Dermis blood vessel endothelial cell (primary cell): Measurements from ENCODE around the gene ARPC1A. TPM values are rescaled to one million over a fixed set of nuclear protein-coding genes. Genes with fewer than 3 reads are reported as not detected.
"Not testable (repeated sequence)": the region's sequence is repeated elsewhere in the genome, so short reads cannot be mapped to it uniquely, and the experiment has no call there.

Experiments
- DNase-seq: peaks from one replicate; pipeline ENCODE4 v3.0.0; 2010
- total RNA-seq: library from RNA; depleted of rRNA; stranded (reverse); fragments of >200 nt; gene quantifications from 2 replicates; pipeline ENCODE4 v1.2.3, GENCODE V29; 2014

The ARPC1A gene
- 210 and 276 TPM in 2 replicates for total RNA-seq

DNA sequence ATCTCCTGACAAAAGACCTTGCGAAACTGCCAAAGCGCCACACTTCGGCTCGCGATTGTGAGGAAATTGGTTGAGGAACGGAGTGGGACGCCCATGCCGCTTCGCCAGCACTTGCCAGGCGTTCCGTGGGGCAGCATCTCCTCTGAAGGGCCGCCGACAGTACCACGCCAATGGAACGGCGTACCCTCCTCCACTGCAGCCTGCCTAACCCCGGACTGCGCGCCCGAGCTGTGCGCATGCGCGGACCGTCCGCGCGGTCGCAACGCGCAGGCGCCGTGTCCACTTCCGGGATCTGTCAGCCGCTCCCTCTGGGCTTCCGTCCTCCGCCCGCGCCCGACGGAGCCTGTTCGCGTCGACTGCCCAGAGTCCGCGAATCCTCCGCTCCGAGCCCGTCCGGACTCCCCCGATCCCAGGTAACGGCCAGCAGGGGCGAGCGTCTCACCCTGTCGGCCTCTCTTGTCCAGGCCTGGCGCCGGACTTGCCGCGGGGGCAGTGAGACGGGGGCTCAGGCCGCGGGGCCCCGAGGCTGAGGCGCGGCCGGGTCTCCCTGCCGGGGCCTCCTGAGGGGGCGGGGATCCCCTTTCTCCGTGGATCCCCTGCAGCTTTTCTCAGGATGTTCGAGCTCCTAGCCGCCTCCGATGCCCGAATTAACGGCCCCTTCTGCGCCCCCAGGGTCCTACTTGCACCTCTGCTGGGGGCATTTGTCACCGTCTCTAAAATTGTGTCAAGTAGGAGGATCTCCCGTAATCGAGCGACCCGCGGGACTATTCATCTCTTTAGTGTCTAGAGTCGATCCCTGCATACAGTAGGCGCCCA lies at the start of gene ARPC1A:
Gene ARPC1A, plus strand, starts transcription at position 307 of the 816 bp plus-strand sequence. CDS start 7,456 bp downstream, outside the sequence.
- DNase-seq, result peak; percentile 96

DNA sequence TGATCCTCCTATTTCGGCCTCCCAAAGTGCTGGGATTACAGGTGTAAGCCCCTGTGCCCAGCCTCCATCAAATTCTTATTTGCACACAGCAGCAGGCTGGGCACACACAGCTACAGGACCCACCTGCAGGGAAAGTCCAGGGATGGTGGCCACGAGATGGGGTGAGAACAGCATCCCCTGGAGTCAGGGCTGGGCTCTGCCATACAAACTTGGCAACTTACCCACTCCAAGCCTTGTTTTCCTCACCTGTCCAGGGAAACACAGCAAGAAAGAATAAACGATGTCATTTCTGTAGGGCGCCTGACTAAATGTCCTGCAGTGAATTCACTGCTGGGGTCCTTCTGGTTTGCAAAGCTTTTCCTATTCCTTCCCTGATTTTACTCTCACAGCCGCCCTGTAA lies 47.5 kb upstream of the ARPC1A start:
- DNase-seq, result no peak

DNA sequence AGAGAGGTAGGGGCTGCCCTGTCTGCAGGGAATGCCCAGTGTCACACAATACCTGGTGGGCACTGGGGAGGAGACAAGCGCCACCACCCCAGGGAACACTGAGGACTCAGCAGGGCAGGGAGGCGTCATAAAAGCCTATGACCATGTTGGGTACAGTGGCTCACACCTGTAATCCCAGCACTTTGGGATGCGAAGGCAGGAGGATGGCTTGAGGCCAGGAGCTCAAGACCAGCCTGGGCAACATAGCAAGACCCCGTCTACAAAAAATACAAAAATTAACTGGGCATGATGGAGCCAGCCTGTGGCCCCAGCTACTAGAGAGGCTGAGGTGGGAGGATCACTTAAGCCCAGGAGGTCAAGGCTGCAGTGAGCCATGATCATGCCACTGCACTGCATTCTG lies 41.5 kb upstream of the ARPC1A start:
- DNase-seq, result not testable (repeated sequence)

DNA sequence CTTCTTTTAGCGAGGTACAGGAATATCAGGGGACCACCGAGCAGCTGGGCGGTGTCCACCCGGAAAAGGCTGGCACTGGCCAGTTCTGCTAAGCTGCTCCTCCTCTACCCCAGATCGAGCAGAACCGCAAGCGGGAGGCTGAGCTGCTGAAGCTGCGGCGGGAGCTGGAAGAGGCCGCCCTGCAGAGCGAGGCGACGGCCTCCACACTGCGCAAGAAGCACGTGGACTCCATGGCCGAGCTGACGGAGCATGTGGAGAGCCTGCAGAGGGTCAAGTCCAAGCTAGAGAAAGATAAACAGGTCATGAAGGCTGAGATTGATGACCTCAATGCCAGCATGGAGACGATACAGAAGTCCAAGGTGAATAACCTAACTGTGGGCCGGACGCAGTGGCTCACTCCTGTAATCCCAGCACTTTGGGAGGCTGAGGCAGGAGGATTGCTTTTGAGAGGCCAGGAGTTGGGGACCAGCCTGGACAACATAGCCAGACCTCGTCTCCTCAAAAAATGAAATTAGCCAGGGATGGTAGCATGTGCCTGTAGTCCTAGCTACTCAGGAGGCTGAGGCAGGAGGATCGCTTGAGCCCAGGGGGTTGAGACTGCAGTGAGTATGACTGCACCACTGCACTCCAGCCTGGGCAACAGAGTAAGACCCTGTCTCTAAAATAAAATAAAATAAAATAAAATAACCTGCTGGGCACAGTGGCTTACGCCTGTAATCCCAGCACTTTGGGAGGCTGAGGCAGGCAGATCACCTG lies 37.7 kb upstream of the ARPC1A start:
- no peak for DNase-seq

DNA sequence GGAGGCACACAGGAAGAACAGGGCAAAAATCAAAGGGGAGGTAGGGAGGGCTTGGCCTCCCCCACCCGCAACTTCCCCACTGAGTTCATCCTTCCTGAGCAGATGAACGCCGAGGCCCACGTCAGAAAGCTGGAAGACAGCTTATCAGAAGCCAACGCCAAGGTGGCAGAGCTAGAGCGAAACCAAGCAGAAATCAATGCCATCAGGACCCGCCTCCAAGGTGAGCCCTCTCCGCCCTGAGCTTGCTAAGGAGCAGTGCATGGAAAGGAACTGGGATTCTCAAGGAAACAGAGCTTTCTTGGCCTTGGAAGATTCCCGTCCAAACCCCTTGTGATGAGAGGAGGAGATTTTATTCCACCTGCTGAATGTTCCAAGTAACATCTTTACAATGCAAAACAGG lies 36.5 kb upstream of the ARPC1A start:
- no peak for DNase-seq

DNA sequence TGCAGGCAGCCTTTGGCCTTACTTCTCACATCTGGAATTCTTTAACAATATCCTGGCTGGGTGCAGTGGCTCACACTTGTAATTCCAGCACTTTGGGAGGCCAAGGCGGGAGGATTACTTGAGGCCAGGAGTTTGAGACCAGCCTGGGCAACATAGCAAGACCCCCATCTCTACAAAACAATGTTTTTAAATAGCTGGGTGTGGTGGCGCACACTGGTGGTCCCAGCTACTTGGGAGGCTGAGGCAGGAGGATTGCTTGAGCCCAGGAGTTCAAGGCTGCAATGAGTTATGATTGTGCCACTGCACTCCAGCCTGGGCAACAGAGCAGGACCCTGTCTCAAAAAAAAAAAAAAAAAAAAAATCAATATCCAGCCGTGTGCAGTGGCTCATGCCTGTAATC lies 35.5 kb upstream of the ARPC1A start:
- DNase-seq, result not testable (repeated sequence)

DNA sequence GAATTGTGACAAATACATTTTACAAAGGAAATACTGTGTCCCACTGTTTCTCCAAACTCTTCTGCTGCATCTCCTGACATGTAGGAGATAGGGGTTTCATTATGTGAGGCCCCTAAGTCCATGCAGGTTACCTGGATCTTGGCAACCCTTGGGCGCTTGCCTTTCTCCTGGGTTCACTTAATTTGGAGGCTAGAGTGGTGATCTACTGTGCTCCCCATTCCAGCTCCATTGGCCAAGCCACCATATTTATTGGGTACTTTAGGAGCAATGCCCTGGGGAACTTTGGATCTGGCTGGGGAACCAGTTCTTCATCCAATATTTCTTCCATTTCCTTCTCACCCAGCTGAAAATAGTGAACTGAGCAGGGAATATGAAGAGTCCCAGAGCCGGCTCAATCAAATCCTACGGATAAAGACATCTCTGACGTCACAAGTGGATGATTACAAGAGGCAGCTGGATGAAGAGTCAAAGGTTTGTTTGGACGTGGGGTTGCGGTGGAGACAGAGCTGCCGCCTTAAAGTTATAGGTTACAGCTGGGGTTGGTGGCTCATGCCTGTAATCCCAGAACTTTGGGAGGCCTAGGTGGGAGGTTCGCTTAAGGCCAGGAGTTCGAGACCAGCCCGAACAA lies 34.6 kb upstream of the ARPC1A start:
- DNase-seq, result no peak

DNA sequence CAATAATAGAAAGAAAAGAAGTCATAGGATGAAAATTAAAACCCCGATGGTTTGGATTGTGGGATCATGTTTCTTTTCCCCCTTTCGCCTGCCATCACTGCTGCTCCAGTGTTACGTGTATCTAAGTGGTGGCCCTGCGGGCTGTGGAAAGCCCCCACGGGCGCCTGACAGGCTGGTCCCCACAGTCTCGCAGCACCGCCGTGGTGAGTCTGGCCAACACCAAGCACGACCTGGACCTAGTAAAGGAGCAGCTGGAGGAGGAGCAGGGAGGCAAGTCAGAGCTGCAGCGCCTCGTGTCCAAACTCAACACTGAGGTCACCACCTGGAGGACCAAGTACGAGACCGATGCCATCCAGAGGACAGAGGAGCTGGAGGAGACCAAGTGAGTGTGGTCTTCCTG lies 33.6 kb upstream of the ARPC1A start:
- no peak for DNase-seq

DNA sequence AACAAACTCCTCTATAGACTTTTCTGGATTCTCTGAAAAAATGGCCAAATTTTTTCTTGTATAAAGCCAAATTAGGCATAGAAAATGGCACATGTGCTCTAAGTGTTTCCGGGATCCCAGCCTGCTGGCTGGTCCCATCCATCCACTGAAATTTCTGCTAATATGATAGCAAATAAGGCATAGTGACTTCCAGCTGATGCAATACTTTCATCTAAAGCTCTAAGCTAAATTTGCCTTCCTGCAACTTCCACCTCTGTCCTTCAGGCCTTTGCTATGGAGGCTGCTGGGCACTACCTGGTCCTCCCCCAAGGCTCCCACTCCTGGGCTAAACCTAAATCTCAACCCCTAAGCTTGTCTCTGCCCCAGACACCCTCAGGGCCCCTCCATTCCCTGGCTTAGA lies 32.5 kb upstream of the ARPC1A start:
- DNase-seq, result no peak

DNA sequence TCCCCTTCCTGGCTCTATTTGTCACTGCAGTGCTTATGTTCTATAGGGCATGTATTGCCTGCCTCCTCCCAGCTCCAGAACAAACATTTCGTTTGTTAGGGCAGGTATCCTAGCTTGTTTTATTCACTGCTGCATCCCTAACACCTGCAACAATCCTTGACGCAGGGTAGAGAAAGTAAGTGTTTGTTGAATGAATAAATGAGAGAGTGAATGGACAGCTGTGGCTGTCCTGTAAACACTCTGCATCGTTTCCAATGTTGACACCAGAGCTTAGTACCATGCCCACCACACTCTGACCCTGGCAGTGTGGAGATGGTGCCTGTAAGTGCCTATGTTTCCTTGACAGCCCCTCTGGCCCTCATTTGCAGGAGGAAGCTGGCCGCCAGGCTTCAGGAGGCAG lies 32.0 kb upstream of the ARPC1A start:
- DNase-seq, result no peak

DNA sequence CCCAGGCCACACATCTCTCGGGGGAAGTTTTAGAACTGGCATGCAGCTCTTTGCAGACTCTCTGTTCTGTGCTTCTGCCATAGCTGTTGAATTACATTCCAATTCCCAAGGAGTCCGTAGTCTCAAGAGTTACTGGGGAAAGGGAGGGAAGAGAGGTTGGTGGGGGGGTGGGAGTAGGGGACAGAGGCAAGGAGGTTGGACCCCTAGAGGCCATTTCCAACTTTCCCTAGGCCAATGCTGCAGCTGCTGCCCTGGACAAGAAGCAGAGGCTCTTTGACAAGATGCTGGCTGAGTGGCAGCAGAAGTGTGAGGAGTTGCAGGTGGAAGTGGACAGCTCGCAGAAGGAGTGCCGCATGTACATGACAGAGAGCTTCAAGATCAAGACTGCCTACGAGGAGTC lies 29.2 kb upstream of the ARPC1A start:
- DNase-seq, result no peak

DNA sequence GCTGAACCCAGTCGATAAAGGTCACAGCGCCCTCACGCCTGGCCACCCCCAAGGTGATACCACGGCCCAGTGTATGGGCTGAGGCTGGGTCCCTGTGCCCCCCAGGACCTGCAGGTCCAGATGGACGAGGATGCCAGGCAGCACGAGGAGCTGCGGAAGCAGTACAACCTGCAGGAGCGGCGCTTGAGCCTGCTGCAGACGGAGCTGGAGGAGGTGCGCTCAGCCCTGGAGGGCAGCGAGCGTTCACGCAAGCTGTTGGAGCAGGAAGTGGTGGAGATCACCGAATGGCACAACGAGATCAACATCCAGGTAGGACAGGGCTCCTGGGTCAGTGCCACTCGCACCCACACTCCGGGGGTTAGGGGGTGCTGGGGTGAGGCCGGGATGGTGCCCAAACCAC lies 24.2 kb upstream of the ARPC1A start:
- no peak for DNase-seq

DNA sequence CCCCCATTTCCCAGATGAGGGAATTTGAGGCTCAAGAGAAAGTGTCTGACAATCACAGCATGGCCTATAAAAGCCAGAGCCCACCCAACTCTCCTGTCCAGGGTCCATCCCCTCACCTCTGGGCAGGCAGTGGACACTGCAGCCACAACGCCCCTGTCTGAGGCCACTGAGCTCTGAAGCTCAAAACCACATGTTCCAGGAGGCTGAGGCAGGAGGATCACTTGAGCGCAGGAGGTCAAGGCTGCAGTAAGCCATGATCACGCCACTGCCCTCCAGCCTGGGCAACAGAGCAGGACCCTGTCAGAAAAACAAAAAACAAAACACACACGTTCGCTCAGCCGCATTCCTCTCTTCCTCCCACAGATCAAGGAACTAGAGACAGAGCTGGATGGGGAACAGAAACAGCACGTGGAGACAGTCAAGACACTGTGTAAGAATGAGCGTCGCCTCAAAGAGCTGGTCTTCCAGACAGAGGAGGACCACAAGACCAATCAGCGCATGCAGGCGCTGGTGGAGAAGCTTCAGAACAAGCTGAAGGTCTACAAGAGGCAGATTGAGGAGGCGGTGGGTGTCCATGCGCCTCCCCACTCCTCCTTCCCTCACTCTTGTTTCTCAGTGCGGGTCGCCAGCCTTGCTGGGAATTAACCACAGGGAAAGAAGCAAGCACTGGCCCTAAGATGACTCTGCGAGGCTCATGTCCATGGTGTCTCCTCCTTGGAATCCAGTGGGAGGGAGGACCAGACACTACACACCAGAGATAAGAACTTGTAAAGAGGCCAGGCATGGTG lies 20.0 kb upstream of the ARPC1A start:
- no peak for DNase-seq

DNA sequence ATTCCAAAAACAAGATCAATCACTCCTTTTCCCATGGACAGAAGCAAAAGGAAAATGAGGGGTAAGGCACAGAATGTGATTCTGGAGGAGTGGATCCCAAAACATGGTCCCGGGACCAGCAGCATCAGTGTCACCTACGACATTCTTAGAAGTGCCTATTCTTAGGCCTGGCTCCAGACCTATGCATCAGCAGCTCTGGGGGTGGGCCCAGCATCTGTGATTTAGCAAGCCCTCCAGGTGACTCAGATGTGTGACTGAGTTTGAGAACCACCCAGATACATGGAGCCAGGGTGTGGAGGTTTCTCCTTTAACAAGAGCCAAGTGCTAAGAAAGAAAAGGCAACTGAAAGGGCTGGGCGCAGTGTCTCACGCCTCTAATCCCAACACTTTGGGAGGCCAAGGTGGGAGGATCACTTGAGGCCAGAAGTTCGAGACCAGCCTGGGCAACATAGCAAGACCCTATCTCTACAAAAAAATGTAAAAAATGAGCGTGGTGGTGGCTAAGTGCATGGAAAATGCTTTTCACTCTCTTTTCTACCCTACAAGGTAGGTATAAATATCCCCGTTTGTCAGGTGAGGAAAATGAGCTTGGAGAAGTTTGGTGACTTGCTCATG lies 17.1 kb upstream of the ARPC1A start:
- DNase-seq, result no peak

DNA sequence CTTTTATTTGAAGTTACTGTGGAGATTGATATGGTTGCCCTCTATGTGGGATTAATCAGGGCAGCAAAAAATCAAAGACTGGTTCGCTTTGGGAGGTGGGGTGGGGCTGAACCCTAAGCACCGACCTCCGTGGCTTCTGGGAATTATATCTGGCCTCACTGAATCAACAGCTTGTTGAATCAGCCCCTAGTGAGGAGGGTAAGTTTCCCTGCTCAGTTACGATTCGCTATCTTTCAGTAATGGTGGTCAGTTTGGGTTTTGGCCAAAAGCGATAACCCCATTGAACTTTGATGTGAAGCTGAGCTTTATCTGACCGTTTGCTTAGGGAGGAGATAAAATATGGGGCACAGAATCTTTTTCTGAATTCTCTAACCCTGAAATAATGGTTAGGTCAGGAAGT lies 16.6 kb upstream of the ARPC1A start:
- DNase-seq, result no peak

DNA sequence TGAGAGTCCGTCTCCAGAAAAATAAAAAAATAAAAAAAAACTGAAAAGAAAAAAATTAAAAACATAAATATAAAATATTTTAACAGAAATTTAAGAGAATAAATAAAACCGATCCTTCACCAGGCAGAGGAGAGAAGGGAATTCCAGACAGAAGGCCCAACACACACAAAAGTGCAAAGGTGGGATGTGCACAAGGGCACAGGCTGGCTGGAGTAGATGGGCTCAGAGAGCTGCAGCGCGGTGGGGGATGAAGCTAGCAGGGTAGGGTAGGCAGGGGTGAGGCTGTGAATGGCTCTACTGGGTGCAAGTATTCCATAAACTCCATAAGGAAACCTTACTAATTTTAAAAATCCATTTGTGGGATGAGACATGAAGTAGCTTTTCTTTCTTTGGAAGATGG lies 15.7 kb upstream of the ARPC1A start:
- DNase-seq, result no peak

DNA sequence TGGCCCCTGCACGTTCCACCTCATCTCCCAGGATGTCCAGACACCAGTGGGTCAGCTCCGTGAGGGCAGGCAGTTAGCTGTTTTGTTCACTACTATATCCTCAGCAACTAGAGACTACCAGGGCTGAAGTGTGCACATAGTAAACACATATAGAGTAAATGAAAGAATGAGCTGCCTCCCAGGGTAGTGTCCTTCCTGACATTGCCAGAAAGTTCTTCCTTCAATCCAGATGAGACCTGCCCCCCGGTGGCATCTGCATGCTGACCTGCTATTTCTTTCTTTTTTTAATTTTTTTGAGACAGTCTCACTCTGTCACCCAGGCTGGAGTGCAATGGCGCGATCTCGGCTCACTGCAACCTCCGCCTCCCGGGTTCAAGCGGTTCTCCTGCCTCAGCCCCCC lies 14.0 kb upstream of the ARPC1A start:
- no peak for DNase-seq

DNA sequence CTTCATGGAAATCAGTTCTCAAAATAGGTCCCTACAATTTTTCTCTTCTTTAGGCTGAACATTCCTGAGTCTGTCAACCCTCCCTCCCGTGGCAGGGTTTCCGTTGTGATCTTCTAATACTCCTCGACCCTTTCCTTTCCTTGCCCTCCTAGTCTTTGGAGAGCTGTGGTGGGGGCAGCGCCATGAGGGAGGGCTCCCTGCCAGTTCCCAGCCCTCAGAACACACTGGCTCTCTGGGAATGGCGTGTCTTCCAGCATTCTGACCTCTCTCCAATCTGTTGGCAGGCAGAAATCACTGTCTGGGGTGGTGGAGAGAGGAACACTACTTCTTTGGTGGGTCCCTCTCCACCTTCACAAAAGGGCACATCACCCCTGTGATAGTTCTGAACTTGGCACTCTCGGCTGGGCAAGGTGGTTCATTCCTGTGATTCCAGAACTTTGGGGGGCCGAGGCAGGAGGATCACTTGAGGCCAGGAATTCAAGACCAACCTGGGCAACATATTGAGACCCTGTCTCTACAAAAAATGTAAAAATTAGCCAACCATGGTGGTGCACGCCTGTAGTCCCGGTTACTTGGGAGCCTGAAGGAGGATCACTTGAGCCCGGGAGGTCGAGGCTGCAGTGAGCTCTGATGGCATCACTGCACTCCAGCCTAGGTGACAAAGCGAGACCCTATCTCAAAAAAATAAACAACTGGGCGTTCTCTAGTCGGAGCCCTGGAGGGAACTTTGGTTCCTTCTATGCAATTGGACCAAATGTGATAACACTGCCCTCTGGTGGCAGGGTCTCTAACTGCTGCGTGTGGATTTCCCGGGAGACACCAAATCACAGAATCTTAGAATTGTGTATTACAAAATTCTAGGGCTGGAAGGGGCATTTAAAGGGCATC lies 13.1 kb upstream of the ARPC1A start:
- peak; percentile 78 for DNase-seq

DNA sequence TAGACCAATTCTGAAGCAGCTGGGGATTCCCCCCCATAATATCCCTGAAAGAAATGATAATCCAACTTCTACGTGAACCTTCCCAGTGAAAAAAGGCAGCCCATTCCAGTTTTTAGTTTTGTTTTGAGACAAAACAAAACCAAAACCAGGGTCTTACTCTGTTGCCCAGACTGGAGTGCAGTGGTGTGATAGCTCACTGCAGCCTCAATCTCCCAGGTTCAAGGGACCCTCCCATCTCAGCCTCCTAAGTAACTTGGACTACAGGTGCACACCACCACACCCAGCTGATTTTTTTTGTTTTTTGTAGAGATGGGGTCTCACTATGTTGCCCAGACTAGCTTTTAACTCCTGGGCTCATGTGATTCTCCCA lies 12.5 kb upstream of the ARPC1A start:
- DNase-seq, result no peak

DNA sequence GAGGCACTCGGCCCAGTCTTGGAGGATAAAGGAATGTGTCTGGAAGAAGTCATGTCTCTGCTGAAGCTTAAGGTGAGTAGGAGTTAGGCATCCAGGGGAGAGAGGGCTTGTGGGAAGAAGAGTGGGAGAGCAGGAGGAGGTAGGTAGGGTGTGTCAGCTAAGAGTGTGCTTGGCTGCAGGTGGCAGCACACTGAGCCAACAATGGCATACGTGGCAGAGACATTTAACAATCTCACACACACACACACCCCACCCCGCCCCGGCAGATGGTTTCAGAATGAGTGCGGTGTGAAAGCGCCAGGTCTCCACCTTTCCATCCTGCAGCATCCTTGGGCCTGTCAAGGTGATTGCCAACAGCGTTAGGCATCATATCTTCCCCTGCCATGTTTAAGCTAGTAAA lies 11.2 kb upstream of the ARPC1A start:
- no peak for DNase-seq

DNA sequence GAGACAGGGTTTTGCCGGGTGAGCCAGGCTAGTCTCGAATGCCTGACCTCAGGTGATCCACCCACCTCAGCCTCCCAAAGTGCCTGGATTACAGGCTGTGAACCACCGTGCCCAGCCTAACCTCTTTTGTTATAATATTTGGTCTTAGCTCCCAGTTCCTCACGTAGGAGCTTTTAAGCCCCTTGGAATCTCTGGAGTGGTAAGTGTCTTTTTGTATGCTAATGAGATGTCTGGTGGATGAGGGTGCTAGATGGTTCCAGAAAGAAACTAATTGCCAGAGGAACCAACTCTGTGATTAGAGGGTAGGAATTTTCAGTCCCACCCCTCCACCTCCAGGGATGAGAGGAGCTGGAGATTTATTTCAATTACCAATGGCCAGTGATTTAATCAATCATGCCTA lies 5.3 kb upstream of the ARPC1A start:
- DNase-seq, result no peak
